Prostate gland (tissue), 2 donors: ENCODE measurements around the gene FRZB. TPM values are rescaled to one million over a fixed set of nuclear protein-coding genes. Genes with fewer than 3 reads are reported as not detected.

Source experiments
- DNase-seq: peaks from one replicate; pipeline ENCODE4 v3.0.0-alpha.2; 2019; ENCODE audit warnings: low spot score
- H3K27ac ChIP-seq, 2 donors: fragments of 200-600 bp; sonication (generic); 2 replicates each; pipeline ENCODE4 v1.5.1; 2017 to 2019
- H3K27me3 ChIP-seq: fragments of 200-600 bp; sonication (generic); replicated peaks from 2 replicates; pipeline ENCODE4 v1.5.1; 2019; ENCODE audit not compliant: insufficient read depth
- H3K36me3 ChIP-seq, 2 donors: fragments of 200-600 bp; sonication (generic); 1 replicate in 1 of 2; 2 replicates in 1 of 2; pipeline versions ENCODE4 v1.5.1 to v1.8.1; 2017 to 2019
- H3K4me1 ChIP-seq: fragments of 200-600 bp; sonication (generic); replicated peaks from 2 replicates; pipeline ENCODE4 v1.5.1; 2019
- H3K4me3 ChIP-seq, 2 donors: fragments of 200-600 bp; sonication (generic); 2 replicates each; pipeline ENCODE4 v1.5.1; 2017 to 2019
- H3K9me3 ChIP-seq: fragments of 200-600 bp; sonication (generic); 2 replicates; pipeline ENCODE4 v1.5.1; 2017
- POLR2A ChIP-seq: fragments of 450-650 bp; IDR thresholded peaks from one replicate; pipeline ENCODE4 v1.6.1; 2016; ENCODE audit warnings: antibody characterized with exemption, mild to moderate bottlenecking
- POLR2AphosphoS5 ChIP-seq: sonication (generic); formaldehyde crosslinking; IDR thresholded peaks from one replicate; pipeline ENCODE4 v1.6.1; 2017; ENCODE audit warnings: antibody characterized with exemption
- WGBS: methylation state at CpG from one replicate; pipeline ENCODE4 v1.1.5; 2018; 5-methylcytosine and 5-hydroxymethylcytosine counted together
- intact Hi-C: fragments of 100-400 bp; cut with DNase I; formaldehyde crosslinking; loops from one replicate; pipeline ENCODE4 v1.14.2; 2022
- total RNA-seq, 2 donors: library from RNA; depleted of rRNA; stranded (reverse); fragments of >200 nt; gene quantifications; one replicate each; pipeline ENCODE4 v1.1.0, GENCODE V29; 2016
- TF ChIP-seq, protein P1 (sequence below), 4 experiments: fragments of 200-600 bp in 2 of 4; fragments of 450-650 bp in 2 of 4; sonication (generic) in 2 of 4; IDR thresholded peaks; 1 replicate in 3 of 4; 2 replicates in 1 of 4; pipeline ENCODE4 v1.5.1; 2016 to 2019; ENCODE audit warnings: antibody characterized with exemption in 4 of 4, mild to moderate bottlenecking in 2 of 4, moderate library complexity in 2 of 4

FRZB gene
- total RNA-seq, 2 donors from 2014 or later, result 0.91 to 7.6 TPM

DNA sequence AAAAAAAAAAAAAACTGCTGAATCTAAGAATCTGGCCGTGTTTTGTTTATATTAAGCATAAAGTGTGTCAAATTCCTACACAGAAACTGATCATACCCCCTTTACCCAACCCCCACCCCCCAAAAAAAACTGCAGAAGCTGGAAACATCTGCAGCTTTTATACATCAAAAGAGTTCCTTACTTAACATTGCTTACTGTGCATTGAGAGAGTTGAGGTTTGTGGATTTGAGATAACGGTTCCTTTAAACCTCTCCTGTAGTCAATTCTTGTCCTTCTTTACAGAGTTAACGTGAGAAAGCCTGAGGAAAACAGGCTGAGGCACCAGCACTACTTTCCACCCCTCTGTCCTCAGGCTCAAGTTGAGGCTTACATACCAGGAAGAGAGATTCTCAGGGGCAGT, 34.5 kb downstream of the FRZB start:
- no peak for DNase-seq
- intact Hi-C loops, result no loop called here
- Histone ChIP-seq H3K36me3 (no peaks in the 10 kb centered on the region), H3K9me3 (no peaks in the 10 kb centered on the region), H3K27ac (no peak overlapping the region), H3K4me1 (no peaks in the 10 kb centered on the region), H3K27me3 (no peaks in the 10 kb centered on the region), H3K4me3 (no peak overlapping the region)
- 63% methylated on average over 3 of the region's 3 CpGs for WGBS
- TF ChIP-seq, protein P1, sequence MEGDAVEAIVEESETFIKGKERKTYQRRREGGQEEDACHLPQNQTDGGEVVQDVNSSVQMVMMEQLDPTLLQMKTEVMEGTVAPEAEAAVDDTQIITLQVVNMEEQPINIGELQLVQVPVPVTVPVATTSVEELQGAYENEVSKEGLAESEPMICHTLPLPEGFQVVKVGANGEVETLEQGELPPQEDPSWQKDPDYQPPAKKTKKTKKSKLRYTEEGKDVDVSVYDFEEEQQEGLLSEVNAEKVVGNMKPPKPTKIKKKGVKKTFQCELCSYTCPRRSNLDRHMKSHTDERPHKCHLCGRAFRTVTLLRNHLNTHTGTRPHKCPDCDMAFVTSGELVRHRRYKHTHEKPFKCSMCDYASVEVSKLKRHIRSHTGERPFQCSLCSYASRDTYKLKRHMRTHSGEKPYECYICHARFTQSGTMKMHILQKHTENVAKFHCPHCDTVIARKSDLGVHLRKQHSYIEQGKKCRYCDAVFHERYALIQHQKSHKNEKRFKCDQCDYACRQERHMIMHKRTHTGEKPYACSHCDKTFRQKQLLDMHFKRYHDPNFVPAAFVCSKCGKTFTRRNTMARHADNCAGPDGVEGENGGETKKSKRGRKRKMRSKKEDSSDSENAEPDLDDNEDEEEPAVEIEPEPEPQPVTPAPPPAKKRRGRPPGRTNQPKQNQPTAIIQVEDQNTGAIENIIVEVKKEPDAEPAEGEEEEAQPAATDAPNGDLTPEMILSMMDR (IDR thresholded peaks at IDR 0.05), result no peak
- TF ChIP-seq POLR2AphosphoS5 (no peak), POLR2A (no peak)

DNA sequence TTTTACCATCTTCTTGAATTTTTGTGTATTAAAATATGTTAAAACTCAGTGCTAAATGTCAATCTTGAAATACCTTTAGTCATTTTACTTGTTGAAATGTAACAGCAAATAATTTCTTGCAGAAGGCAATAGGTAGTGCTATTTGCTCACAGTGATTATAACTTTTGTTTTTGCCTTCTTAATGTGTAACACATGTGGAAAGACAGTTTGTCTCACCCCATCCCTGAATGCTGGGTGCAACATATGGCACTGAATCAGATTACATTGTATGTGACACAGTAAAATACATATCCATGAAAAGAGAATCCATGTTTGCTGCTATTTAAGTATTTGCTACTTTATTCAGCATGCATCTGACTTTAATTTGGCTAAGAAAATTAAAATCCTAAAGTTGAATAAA, 35.3 kb downstream of the FRZB start:
- H3K27ac ChIP-seq, result no peak overlapping the region
- no peaks in the 10 kb centered on the region for H3K27me3 ChIP-seq
- H3K36me3 ChIP-seq, result no peaks in the 10 kb centered on the region
- DNase-seq, result no peak
- intact Hi-C loops, result no loop called here
- no peak overlapping the region for H3K4me3 ChIP-seq
- no peaks in the 10 kb centered on the region for H3K4me1 ChIP-seq
- H3K9me3 ChIP-seq, result no peaks in the 10 kb centered on the region
- TF ChIP-seq, protein P1 (IDR thresholded peaks at IDR 0.05), result no peak
- TF ChIP-seq POLR2AphosphoS5 (no peak), POLR2A (no peak)

DNA sequence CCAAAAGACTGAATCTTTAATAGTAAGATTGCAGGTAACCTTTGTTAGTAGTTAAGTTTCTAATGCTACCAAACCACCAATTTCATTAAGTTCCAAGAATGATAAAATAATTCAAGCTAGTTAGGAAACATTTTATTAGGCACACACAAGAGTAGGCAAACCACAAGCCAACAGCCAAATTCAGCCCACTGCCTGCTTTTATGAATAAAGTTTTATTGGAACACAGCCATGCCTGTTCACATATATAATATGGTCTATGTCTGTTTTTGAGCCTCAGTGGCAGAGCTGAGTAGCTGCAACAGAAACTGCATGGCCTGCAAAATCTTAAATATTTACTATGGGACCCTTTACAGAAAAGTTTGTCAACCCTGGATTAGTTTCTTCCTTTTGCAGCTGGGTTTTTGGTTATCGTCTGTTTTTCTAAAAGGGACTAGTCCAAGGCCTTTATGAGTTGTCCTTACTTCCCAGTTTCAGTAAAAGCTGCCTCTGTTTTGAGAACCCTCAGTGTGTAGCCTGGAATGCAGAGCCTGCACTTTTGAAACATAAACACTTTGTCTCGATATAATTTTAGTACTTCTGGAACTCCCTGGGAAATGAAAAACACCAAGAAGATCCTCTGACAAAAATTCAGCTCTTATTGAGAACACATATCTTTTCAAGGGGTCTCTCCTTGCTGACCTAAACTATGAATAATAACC, 39.1 kb downstream of the FRZB start:
- H3K27me3 ChIP-seq, result no peaks in the 10 kb centered on the region

DNA sequence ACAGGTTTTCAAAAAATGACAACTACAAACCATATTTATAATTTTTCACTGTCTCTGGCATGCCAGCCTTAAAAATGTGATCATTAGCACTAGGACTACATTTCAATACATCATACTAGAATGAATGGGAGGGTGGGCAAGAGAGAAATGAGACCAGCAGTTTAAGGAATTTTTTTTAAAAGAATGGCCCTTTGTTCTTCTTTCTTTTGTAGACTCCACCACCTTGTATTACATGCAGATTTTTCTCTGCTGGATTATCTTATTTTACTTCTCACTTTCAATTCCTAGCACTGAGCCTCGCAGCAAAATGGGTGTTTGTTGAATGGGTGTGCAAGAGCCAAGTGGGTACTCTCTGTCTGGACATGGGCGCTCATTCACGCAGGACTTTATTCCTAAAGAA, 39.9 kb downstream of the FRZB start:
- DNase-seq, result no peak
- no peaks in the 10 kb centered on the region for H3K4me1 ChIP-seq
- WGBS, result 86% methylated on average over 3 of the region's 3 CpGs

More for the DNA sequence above, 39.1 kb downstream of the FRZB start:
- H3K36me3 ChIP-seq, result no peaks in the 10 kb centered on the region
- DNase-seq, result no peak
- no peak overlapping the region for H3K4me3 ChIP-seq
- H3K4me1 ChIP-seq, result no peaks in the 10 kb centered on the region
- intact Hi-C loops, result no loop called here
- 49% methylated on average over 2 of the region's 2 CpGs for WGBS
- TF ChIP-seq POLR2A, result no peak
- TF ChIP-seq POLR2AphosphoS5, result no peak
- TF ChIP-seq, protein P1 (IDR thresholded peaks at IDR 0.05), result no peak
- no peak overlapping the region for H3K27ac ChIP-seq
- no peaks in the 10 kb centered on the region for H3K9me3 ChIP-seq

More for the DNA sequence above, 39.9 kb downstream of the FRZB start:
- intact Hi-C loops, result no loop called here
- TF ChIP-seq POLR2A (no peak), POLR2AphosphoS5 (no peak)
- TF ChIP-seq, protein P1 (IDR thresholded peaks at IDR 0.05), result no peak
- H3K9me3 ChIP-seq, result no peaks in the 10 kb centered on the region
- no peak overlapping the region for H3K27ac ChIP-seq
- H3K4me3 ChIP-seq, result no peak overlapping the region
- H3K27me3 ChIP-seq, result no peaks in the 10 kb centered on the region
- H3K36me3 ChIP-seq, result no peaks in the 10 kb centered on the region
